Germinal center (tissue), 1 donor: ENCODE results near the gene SHTN1.

Source experiments
- DNase-seq: peaks from one replicate; pipeline ENCODE4 v3.0.0; 2012; ENCODE audit warnings: mixed read lengths, low spot score

The SHTN1 gene

DNA sequence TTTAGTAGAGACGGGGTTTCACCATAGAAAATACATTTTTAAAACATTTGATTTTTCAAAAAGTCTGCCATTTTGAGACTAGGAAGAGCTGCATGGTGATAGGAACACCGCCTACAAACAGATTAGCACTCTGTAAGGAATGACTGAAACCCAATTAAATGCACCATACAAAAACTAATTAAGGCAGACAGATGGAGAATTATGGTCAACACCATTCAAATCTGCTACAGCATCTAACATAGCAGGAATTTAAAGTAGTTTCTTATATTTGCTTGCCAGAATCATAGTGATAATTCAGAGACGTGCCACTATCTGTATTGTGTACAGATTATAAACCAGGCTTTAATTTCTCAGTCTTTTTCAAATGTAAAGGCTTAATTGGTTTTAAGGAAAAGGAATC, 87.5 kb downstream of the SHTN1 start:
- DNase-seq: no peak

GRCh38 chr10:116915340-116915739, 89.6 kb downstream of the SHTN1 start:
- DNase-seq: no peak

DNA sequence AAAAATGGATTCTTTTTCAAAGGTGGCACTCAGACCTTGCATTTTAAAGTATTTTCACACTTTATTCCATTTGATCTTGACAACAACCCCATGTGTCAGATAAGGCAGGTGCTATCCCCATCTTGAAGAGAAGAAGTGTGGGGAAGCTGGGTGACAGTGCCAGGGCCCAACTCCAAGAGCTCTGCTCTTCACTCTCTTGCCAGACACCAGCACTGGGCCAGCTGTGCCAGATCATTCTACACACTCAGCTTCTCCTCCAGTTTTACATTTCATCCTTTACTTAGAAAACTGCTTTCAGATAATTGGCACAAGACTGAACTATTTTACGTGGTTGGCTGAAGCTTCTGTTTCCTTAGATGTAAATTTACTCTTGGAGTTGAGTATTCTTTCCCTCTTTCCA, 91.3 kb downstream of the SHTN1 start:
- DNase-seq: no peak

GRCh38 chr10:116912162-116912561, 92.8 kb downstream of the SHTN1 start:
- DNase-seq: no peak

- no peak for DNase-seq
These were observed 94.1 kb downstream of the SHTN1 start for GRCh38 chr10:116910910-116911309.

- no peak for DNase-seq
These were observed 95.7 kb downstream of the SHTN1 start for GRCh38 chr10:116909307-116909706.

- no peak for DNase-seq
These were observed 97.6 kb downstream of the SHTN1 start for GRCh38 chr10:116907245-116907987.

DNA sequence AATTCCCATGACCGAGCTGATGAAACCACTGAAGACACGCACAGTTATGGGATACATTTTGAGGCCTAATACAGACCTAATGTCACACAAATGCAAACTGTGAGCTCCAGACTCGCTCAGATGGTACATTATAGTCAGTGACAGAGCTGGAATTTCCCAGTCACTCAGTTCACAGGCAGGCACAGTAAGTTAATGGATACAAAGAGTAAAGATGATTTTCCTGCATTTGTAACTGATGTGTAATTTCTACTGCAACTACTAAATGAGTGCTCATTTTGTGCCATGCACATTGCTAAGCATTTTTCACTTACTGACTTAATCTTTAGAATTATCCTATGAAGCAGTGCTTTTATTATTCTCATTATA, 99.2 kb downstream of the SHTN1 start:
- no peak for DNase-seq

GRCh38 chr10:116899626-116900025, 105.4 kb downstream of the SHTN1 start:
- no peak for DNase-seq

DNA sequence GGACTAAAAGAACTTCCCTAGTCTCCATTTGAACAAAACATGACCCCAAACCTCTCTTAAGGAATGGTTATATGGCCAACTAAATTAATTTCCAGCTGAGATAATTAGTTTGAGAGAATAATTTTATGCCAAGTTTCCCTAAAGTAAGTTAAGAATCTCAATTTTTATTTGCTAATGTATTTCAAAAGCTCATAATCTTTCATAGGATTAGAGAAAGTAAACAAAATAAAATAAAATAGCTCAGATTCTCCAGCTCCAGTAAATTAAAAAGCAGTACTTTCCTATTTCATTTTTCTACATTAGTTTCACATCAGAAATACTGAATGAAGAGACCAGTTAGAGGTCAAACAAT, 111.3 kb downstream of the SHTN1 start:
- DNase-seq: no peak

DNA sequence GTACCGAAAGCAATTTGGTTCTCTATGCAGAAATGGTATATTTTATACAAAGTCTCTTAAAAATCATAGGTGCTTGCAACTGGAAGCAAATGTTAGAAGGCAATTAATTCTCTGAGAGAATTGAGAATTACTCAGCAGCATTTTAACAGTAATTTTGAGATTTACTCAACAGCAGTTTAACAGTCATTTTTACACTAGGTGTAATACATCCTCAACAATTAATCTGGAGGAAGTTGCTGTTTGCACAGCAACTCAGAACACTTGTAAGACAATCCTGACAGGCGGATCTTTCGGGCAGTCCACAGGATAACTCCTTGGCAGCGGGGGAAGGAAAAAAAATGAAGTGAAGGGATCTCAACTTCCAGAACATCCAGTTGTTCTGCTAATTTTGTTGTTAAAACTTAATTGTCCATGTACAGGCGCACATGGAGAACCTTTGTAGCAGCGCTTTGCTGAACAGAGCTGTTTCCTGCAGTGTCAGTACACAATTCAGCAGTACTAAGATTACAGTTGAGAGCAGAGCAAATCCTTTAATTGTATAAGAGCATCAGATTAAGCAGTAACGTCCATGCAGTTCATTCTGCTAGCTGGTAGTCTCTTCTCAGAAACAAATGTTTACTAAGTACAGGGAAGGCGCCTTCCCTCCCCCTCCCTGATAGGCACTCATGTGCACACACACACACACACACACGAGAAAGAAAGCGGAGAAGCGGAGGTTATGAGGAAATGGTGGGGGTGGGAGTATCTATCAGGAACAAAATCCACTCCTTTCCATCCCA, 111.9 kb downstream of the SHTN1 start:
- DNase-seq: no peak

GRCh38 chr10:116891208-116891607, 113.8 kb downstream of the SHTN1 start:
- no peak for DNase-seq

- no peak for DNase-seq
These were observed 115.9 kb downstream of the SHTN1 start for GRCh38 chr10:116889066-116889465.

DNA sequence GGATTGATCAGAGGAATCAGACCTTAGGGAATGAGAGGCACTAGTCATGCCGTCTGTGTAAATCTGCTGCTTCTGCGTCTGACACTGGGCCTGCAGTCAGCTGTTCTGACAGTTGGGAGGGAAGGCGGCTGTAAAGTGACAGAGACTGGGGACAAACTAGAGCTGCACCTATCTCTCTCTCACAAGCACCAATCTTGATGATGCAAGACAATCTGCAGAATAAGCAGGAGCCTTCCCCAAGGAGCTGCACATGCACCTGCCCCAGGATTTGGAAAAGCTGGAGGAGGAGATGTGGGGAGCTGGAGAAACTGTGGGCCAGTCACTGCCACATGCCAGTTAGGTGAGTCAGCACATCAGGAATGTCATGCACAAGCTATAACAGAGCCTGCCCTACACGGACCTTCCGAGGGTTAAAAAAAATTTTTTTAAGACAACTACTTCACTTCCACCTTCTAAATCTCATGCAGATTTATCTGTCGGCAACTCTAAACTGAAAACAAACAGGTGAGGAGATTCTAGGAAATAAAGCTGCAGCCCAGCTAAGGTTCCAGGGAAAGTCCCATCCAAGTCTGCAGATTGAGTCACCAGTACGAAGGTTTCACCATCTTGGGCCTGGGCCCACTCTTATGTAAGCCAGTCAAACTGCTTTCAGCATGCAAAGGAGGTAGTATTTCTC, 116.5 kb downstream of the SHTN1 start:
- no peak for DNase-seq

DNA sequence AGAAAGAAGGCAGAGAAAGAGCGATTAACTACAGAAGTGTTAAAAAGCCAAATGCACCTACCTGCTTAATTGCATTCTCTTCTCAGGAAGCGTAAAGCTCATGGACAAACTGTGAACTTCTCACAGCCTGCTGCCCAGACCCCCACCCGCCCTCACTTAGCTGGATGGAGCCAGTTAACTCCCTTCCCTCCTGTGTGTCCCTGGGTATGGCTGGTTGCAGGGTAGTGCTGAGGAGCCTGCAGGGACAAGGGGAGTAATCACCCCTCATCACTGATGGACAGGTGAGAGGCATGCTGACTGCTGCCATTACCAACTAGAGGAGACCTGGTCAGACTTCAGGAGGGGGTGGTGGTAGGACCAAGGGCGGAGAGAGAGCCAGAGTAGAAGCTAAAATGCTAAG, 118.2 kb downstream of the SHTN1 start:
- no peak for DNase-seq

DNA sequence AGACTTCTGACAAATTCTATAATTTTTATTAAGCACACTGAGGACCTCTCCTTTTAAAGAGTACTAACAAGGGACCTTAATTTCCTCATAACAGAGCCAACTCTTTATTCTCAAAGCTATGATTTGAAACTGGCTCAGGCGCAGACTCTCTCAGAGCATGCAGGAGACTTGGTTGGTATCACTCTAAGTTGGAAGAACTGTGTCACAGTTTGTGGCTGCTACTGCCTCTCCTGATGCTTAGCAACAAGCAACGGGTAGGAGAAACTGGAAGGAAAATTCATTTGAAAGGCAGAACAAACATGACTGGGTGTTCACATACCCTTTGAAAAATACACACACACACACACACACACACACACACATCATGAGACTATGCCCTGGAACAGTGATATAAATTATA, 122.3 kb downstream of the SHTN1 start:
- DNase-seq: no peak

- no peak for DNase-seq
These were observed 124.1 kb downstream of the SHTN1 start for GRCh38 chr10:116880716-116881482.

GRCh38 chr10:116879817-116880216, 125.2 kb downstream of the SHTN1 start:
- DNase-seq: no peak

DNA sequence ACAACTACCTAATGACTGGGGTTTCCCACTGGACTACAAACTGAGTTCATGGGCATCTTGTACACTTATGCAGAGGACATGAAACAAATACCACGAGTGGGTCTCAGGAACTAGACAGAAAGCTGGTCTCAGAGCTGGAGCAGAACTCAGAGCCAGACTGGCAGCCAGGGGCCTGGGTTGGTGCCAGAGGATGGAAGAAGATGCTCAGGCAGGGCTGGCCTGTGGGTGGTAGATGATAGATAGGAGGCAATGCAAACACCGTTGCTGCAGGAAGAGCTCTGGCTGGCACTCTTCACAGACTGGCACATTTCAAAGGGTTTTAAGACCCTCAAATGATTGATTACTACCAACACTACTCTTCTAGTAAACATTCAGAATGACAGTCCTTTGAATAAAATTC, 126.9 kb downstream of the SHTN1 start:
- no peak for DNase-seq

DNA sequence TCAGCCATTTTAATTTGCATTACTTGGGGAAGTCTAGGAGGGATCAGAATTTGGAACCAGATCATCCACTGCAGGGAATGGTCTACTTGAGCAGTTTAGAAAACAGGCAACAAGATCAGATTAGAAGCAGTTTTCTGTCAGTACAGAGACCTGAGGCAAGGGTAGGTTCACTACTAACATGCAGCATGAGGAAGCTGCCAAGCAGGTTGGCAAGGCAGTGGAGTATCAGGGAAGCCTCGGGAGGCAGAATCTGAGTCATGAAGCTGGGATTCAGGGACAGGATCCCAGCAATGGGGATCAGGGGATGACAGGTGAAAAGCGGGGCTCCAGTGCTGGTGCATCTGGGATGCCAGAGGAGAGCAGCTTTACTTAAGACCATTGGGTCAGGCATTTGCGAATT, 127.6 kb downstream of the SHTN1 start:
- DNase-seq: no peak

DNA sequence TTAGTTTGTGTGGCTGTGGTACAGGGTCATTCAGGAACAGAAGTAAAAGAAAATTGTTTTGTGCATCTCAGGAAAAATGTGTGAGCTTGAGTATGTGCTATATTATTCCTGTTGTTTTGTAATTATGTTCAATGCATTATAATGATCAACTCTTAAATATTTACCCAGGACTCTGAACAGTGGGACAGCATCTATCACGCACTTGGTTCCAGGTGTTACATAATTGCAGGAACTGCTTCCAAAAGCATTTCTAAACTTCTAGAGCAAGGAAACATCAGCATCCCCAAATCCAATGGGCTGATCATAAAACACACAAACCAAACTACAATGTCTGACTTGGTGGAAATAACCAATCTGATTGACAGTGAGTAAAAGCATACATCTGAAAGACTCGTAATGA, 129.1 kb downstream of the SHTN1 start:
- DNase-seq: no peak

DNA sequence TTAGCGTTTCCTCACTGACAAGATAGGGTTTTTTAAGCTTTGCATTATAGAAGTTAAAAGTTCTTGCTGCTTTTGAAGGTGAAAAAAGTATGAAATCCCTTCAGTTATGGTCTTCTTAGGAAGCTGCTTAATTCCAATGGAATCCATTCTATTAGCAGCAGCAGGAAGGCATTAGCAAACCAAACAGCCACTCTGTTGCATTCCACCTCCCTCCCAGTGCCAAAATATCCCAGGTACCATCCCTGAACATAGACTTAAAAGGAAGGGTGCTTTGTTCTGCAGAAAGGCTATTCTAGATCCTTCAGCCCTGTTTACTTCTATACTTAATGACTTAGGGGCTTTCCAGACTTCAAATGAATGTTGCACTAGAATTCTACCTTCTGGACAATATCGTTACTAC, 131.9 kb downstream of the SHTN1 start:
- DNase-seq: no peak

DNA sequence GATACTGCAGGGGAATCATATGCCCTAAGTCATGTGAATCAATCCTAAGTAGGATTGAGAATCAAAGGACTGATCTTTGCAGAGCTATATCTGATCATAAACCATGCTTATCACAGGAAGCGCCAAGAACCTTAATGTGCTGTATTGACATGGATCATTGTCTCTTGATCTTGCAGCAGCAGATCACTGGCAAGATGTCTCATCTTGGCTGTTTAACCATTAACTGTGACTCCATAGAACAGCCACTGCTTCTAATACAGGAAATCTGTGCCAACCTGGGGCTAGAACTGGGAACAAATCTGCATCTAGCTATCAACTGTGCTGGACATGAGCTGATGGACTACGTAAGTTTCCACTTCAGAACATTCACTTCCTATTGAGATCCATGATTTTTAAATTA, 134.0 kb downstream of the SHTN1 start:
- no peak for DNase-seq
